Hippocampal formation (tissue), 2 donors: ENCODE data around the gene ZNF727.
"Not testable (repeated sequence)": the region's sequence is repeated elsewhere in the genome, so short reads cannot be mapped to it uniquely, and the experiment has no call there.

Source experiments
- DNase-seq, 2 donors: peaks; one replicate each; lab custom pipeline; 2025; lab: John Stamatoyannopoulos, UW

ZNF727 gene

DNA sequence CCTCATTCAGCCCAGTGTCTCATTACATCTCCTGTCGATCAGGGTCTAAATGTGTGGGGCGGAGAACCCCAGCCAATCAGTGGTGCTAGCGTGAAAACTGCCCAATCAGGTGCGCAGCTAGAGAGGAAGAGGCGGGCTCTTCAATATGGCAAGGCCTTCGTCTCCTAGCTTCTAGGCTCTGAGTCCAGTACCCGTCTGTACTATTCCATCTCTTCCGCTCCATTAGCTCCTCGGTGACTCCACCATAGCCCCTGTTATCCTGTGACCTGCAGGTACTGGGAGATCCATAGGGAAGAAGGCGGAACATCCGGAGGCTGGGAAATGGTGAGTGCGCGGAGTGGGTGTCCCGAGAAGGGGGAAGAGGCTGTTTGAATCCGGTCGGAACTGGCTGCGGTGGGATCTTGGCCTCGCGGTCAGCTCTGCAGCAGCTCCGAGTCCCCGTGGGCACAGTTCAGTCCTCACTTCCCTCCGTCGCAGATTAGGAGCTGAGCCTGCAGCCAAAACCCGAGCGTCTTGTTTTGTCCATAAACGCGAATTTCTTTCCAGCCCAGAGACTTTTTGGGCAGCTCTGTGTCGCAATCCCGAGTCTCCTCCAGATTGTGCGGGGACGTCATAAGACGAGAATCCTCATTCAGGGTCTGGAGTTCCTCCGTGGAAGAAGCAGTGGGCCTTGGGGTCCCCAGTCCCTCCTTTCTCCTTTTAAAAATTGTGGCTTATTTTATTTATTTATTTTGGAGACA is at the start of gene ZNF727:
Gene ZNF727 (plus strand): TSS at position 134 of the 740 bp plus-strand sequence. CDS start 188 bp downstream, at position 322.
- DNase-seq, result peak; percentile 75 to 77

DNA sequence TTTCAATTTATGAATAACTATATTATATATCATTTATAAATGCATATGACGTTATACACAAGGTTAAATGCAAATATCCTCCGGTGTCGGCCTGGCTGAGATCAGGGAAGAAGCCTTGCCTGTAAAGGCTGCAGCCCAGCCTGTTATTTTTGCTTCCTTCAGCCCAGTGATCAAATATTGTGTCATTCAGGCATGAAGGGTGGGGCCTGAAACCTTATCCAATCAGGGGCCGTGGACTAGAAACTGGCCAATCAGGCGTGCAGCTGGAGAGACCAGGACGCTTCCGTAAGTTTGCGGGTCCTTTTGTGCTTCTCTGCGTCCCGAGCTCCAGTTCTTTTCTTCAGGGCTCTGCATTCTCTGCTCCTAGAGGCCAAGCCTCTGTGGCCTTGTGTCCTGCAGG is 46.7 kb upstream of the ZNF727 start, which contains the start of gene ZNF722:
Gene ZNF722 (plus strand): TSS at position 301 of the 400 bp plus-strand sequence. CDS start 113 bp downstream, outside the sequence.
- DNase-seq, result no peak

DNA sequence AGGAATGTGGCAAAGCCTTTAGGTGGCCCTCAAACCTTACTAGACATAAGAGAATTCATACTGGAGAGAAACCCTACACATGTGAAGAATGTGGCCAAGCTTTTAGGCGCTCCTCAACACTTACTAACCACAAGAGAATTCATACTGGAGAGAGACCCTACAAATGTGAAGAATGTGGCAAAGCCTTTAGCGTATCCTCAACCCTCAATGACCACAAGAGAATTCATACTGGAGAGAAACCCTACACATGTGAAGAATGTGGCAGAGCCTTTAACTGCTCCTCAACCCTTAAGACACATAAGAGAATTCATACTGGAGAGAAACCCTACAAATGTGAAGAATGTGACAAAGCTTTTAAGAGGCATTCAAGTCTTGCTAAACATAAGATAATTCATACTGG is 29.7 kb upstream of the ZNF727 start:
- not testable (repeated sequence) for DNase-seq

DNA sequence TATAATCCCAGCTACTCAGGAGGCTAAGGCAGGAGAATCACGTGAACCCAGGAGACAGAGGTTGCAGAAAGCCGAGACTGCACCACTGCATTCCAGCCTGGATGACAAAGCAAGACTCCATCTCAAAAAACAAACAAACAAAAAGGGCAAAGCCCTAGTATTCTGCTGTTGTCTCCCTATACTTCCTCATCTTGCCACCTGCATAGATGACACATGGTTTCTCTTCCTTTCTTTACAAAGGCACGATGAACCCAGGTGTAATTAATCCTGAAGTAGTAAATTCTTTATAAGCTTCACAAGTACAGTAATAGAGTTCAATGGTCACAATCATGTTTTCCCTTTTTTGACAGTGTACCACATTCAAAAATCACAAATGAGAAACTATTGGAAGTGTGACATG is 9.8 kb upstream of the ZNF727 start:
- DNase-seq, result no peak

DNA sequence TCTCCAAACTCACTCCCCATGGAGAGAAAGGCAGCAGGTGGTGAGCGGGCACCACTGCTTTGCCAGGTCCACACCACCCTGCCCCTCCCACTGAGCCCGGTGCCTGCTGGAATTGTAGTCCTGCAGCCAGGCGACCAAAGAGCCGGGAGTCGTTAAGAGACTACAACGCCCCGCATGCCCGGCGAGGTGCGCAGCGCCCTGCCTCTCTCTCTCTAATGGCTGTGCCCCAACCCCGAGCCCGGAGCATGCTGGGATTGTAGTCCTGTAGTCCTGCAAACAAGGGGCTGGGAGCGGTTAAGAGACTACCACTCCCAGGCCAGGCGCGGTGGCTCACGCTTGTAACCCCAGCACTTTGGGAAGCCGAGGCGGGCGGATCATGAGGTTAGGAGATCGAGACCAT is 8.1 kb upstream of the ZNF727 start:
- no peak for DNase-seq

DNA sequence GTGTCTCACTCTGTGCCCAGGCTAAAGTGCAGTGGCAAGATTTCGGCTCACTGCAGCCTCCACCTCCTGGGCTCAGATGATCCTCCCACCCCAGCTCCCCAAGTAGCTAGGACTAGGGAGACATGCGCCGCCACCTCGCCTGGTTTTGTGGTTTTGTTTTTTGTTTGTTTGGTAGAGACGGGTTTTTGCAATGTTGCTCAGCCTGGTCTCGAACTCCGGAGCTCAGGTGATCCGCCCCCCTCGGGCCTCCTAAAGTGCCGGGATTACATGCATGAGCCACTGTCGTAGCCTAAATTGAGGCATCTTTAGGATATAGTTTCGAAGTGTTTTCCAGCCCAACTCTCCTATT is 781 bp downstream of the ZNF727 start:
- DNase-seq, result peak in 1 of 2 donors; percentile 22

DNA sequence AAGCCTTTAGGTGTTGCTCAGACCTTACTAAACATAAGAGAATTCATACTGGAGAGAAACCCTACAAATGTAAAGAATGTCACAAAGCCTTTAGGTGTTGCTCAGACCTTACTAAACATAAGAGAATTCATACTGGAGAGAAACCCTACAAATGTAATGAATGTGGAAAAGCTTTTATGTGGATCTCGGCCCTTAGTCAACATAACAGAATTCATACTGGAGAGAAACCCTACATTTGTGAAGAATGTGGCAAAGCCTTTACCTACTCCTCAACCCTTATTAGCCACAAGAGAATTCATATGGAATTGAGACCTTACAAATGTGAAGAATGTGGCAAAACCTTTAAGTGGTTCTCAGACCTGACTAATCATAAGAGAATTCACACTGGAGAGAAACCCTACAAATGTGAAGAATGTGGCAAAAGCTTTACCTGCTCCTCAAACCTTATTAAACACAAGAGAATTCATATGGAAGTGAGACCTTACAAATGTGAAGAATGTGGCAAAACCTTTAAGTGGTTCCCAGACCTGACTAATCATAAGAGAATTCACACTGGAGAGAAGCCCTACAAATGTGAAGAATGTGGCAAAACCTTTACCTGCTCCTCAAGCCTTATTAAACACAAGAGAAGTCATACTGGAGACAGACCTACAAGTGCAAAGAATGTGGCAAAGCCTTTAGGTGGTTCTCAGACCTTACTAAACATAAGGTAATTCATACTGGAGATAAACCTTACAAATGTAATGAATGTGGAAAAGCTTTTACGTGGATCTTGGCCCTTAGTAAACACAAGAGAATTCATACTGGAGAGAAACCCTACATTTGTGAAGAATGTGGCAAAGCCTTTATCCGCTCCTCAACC is 32.8 kb downstream of the ZNF727 start:
- DNase-seq, result not testable (repeated sequence)

DNA sequence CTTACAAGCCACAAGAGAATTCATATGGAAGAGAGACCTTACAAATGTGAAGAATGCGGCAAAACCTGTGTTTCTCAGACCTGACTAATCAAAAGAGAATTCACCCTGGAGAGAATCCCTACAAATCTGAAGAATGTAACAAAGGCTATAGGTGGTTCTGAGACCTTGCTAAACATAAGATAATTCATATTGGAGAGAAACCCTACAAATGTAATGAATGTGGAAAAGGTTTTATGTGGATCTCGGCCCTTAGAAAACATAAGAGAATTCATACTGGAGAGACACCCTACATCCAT is 33.4 kb downstream of the ZNF727 start:
- no peak for DNase-seq

DNA sequence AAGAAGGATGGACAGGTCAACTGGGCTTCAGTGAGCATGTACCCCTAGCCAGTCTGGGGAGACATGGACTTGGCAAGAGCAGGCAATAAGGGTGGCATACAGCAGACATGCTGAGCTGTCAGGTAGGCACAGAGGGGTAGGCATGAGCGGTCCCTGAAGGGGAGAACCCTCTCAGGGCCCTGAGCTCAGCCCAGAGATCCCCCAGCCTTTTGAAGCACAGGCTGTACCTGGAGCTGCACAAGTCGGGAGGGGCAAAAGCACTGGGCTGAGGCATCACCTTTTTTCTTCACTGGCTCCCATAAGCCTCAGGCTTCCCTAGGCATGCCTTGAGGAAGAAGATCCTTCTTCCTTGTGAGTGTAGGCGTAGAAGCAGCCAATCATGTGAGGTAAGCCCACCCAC is 42.3 kb downstream of the ZNF727 start:
- no peak for DNase-seq

DNA sequence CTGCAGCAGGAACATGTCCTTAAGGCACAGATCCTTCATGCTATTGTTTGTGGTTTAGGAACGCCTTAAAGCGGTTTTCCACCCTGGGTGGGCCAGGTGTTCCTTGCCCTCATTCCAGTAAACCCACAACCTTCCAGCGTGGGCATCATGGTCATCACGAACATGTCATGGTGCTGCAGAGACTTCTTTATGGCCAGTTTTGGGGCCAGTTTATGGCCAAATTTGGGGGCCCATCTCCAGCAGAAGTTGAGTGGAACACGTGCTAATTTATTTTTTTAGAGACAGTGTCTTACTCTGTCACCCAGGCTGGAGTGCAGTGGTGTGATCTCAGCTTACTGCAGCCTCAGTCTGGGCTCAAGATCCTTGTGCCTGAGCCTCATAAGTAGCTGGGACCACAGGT is 43.6 kb downstream of the ZNF727 start:
- not testable (repeated sequence) for DNase-seq
